Testis (tissue), 3 donors: ENCODE measurements around the gene TMEM87B. TPM values are rescaled to one million over a fixed set of nuclear protein-coding genes. Genes with fewer than 3 reads are reported as not detected.

Experiments
- DNase-seq: peaks from one replicate; pipeline ENCODE4 v3.0.0-alpha.2; 2019
- H3K27ac ChIP-seq, 2 donors: fragments of 200-600 bp; sonication (generic); one replicate each; pipeline ENCODE4 v1.5.1; 2019
- H3K27me3 ChIP-seq: fragments of 200-600 bp; sonication (generic); one replicate; pipeline ENCODE4 v1.5.1; 2019
- H3K36me3 ChIP-seq: fragments of 200-600 bp; sonication (generic); one replicate; pipeline ENCODE4 v1.5.1; 2017; ENCODE audit warnings: low read depth; ENCODE audit errors: missing control alignments
- H3K4me1 ChIP-seq: fragments of 200-600 bp; sonication (generic); one replicate; pipeline ENCODE4 v1.5.1; 2019
- H3K4me3 ChIP-seq, 2 donors: fragments of 200-600 bp; sonication (generic); one replicate each; pipeline ENCODE4 v1.5.1; 2017 to 2019
- H3K9me3 ChIP-seq: fragments of 200-600 bp; sonication (generic); one replicate; pipeline ENCODE4 v1.5.1; 2017
- CTCF ChIP-seq, 3 experiments: fragments of 450-650 bp in 2 of 3; fragments of 200-600 bp in 1 of 3; sonication (generic) in 1 of 3; IDR thresholded peaks; one replicate each; pipeline ENCODE4 v1.5.1; 2016 to 2019; ENCODE audit warnings: antibody characterized with exemption in 3 of 3, mild to moderate bottlenecking in 2 of 3, moderate library complexity in 1 of 3
- POLR2A ChIP-seq: fragments of 450-650 bp; IDR thresholded peaks from one replicate; pipeline ENCODE4 v1.6.1; 2017; ENCODE audit warnings: antibody characterized with exemption, mild to moderate bottlenecking, moderate library complexity
- WGBS, 2 donors: methylation state at CpG; one replicate each; pipeline ENCODE4 v1.1.5; 2018; 5-methylcytosine and 5-hydroxymethylcytosine counted together
- intact Hi-C: fragments of 100-400 bp; cut with DNase I; formaldehyde crosslinking; loops from one replicate; pipeline ENCODE4 v1.15.1; 2023; ENCODE audit warnings: low total_unique reads
- polyA plus RNA-seq: library from polyadenylated mRNA; stranded (reverse); fragments of 350-450 nt; fragmentation: Illumina TruSeq; extraction: RNeasy Lipid Tissue Mini Kit (QIAGEN cat#74804); gene quantifications from one replicate; pipeline ENCODE4 v1.2.3, GENCODE V29; 2014; ENCODE audit warnings: low read depth, low replicate concordance; ENCODE audit not compliant: insufficient read depth
- total RNA-seq, 2 donors: library from RNA; depleted of rRNA; stranded (reverse); fragments of >200 nt; gene quantifications; one replicate each; pipeline ENCODE4 v1.2.3, GENCODE V29; 2016

Gene TMEM87B
- total and polyA plus RNA-seq, 3 donors from 2014 or later: 12.9 to 22.6 (median 13.2) TPM

DNA sequence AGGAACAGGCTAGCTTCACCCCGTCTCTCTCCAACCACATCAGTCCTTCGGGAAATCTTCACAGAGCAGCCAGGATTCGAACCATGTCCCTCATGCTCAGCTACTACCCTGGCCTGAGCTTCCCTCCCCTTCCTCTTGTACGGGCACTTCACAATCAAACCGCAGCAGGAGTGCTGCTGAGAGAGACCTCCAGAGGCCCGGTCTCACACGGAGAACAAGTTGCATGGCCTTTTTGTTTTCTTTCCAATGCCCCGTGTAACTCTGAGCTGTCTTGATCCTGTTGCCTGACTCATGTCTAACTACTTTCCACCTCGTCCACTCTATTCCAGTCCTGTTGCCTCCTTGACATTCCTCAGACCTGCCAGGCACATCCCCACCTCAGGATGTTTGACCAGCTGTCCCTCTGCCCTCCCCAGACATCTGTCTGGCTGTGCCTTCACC, 108.5 kb downstream of the TMEM87B start:
- no peak for DNase-seq
- TF ChIP-seq CTCF (IDR thresholded peaks at IDR 0.05) (no peak), POLR2A (no peak)
- intact Hi-C loops: no loop called here
- Histone ChIP-seq H3K4me3 (no peak overlapping the region), H3K27ac (no peak overlapping the region), H3K4me1 (no peaks in the 10 kb centered on the region), H3K27me3 (no peaks in the 10 kb centered on the region), H3K9me3 (no peaks in the 10 kb centered on the region), H3K36me3 (no peaks in the 10 kb centered on the region)
- 78 to 79% methylated on average over 9 of the region's 9 CpGs for WGBS, 2 donors

DNA sequence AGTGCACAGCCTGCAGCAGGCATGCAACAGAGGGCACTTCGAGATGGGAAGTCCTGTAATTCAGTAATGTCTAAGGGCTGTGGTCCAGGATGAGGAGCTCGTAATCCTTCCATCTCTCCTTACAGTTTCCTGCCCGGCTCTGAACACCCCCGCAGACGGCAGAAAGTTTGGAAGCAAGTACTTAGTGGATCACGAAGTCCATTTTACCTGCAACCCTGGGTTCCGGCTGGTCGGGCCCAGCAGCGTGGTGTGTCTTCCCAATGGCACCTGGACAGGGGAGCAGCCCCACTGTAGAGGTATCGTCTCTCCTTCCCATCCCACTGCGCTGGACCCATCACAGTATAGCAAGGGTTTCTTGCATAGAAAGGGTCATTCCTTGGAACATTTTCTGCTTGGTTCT, 109.8 kb downstream of the TMEM87B start:
- Histone ChIP-seq H3K36me3 (no peaks in the 10 kb centered on the region), H3K9me3 (no peaks in the 10 kb centered on the region), H3K27me3 (no peaks in the 10 kb centered on the region), H3K4me3 (no peak overlapping the region), H3K4me1 (no peaks in the 10 kb centered on the region), H3K27ac (no peak overlapping the region)
- intact Hi-C loops: no loop called here
- TF ChIP-seq CTCF (IDR thresholded peaks at IDR 0.05) (no peak), POLR2A (no peak)
- DNase-seq: no peak
- WGBS, 2 donors: 87 to 89% methylated on average over 11 of the region's 11 CpGs

- Histone ChIP-seq H3K27ac (no peak overlapping the region), H3K4me1 (no peaks in the 10 kb centered on the region), H3K4me3 (no peak overlapping the region), H3K27me3 (no peaks in the 10 kb centered on the region), H3K9me3 (no peaks in the 10 kb centered on the region), H3K36me3 (no peaks in the 10 kb centered on the region)
- intact Hi-C loops: no loop called here
- no peak for DNase-seq
- 84 to 93% methylated on average over 4 of the region's 4 CpGs for WGBS, 2 donors
- no peak for TF ChIP-seq CTCF (IDR thresholded peaks at IDR 0.05)
- no peak for TF ChIP-seq POLR2A
These were observed 110.2 kb downstream of the TMEM87B start for GRCh38 chr2:112165296-112165695.

GRCh38 chr2:112166806-112167499, 111.9 kb downstream of the TMEM87B start:
- 86 to 91% methylated on average over 11 to 14 of the region's 14 CpGs for WGBS, 2 donors
- Histone ChIP-seq H3K36me3 (no peaks in the 10 kb centered on the region), H3K27ac (no peak overlapping the region), H3K9me3 (no peaks in the 10 kb centered on the region), H3K27me3 (no peaks in the 10 kb centered on the region), H3K4me1 (no peaks in the 10 kb centered on the region), H3K4me3 (no peak overlapping the region)
- no peak for TF ChIP-seq POLR2A
- TF ChIP-seq CTCF (IDR thresholded peaks at IDR 0.05): no peak
- DNase-seq: no peak
- intact Hi-C loops: no loop called here
